ENCODE results near the gene CHST2.

Gene CHST2

GRCh38 chr3:143132246-143132980 lies 12.8 kb downstream of the CHST2 start:
- Histone ChIP-seq H3K4me1 (no peaks in the 10 kb centered on the region), H3K9me3 (no peaks in the 10 kb centered on the region), H3K27ac (no peak overlapping the region), H3K36me3 (no peaks in the 10 kb centered on the region), H3K27me3 (no peaks in the 10 kb centered on the region), H3K4me3 (no peak overlapping the region)
- DNase-seq = no peak
- no peak for TF ChIP-seq CTCF (IDR thresholded peaks at IDR 0.05)
- intact Hi-C loops (cut with DNase I; ENCODE audit: low total_unique reads) = no loop called here

GRCh38 chr3:143134471-143134870 lies 14.9 kb downstream of the CHST2 start:
- intact Hi-C loops (cut with DNase I; ENCODE audit: low total_unique reads) = no loop called here
- Histone ChIP-seq H3K9me3 (no peaks in the 10 kb centered on the region), H3K4me3 (no peak overlapping the region), H3K27ac (no peak overlapping the region), H3K27me3 (no peaks in the 10 kb centered on the region), H3K36me3 (no peaks in the 10 kb centered on the region), H3K4me1 (no peaks in the 10 kb centered on the region)
- DNase-seq = no peak
- no peak for TF ChIP-seq CTCF (IDR thresholded peaks at IDR 0.05)

GRCh38 chr3:143135150-143135549 lies 15.6 kb downstream of the CHST2 start:
- H3K27me3 ChIP-seq = no peaks in the 10 kb centered on the region
- H3K4me3 ChIP-seq = no peak overlapping the region
- H3K36me3 ChIP-seq = no peaks in the 10 kb centered on the region
- DNase-seq = peak in 1 of 2 donors; percentile 25
- H3K9me3 ChIP-seq = no peaks in the 10 kb centered on the region
- intact Hi-C loops (cut with DNase I; ENCODE audit: low total_unique reads) = no loop called here
- no peak for TF ChIP-seq CTCF (IDR thresholded peaks at IDR 0.05)
- peaks cover 0 to 3% (median 0%) of the 10 kb centered on the region in 4 donors for H3K4me1 ChIP-seq
- H3K27ac ChIP-seq = no peak overlapping the region

GRCh38 chr3:143137435-143138036 lies 18.0 kb downstream of the CHST2 start:
- intact Hi-C loops (cut with DNase I; ENCODE audit: low total_unique reads) = no loop called here
- H3K27ac ChIP-seq = no peak overlapping the region
- no peaks in the 10 kb centered on the region for H3K9me3 ChIP-seq
- no peaks in the 10 kb centered on the region for H3K36me3 ChIP-seq
- DNase-seq = no peak
- no peaks in the 10 kb centered on the region for H3K27me3 ChIP-seq
- no peak overlapping the region for H3K4me3 ChIP-seq
- peaks cover 0 to 3% (median 0%) of the 10 kb centered on the region in 4 donors for H3K4me1 ChIP-seq
- TF ChIP-seq CTCF (IDR thresholded peaks at IDR 0.05) = no peak

GRCh38 chr3:143138953-143139352 lies 19.4 kb downstream of the CHST2 start:
- Histone ChIP-seq H3K9me3 (no peaks in the 10 kb centered on the region), H3K4me3 (no peak overlapping the region), H3K27ac (no peak overlapping the region), H3K36me3 (no peaks in the 10 kb centered on the region), H3K27me3 (no peaks in the 10 kb centered on the region), H3K4me1 (peaks cover 0 to 3% (median 0%) of the 10 kb centered on the region in 4 donors)
- TF ChIP-seq CTCF (IDR thresholded peaks at IDR 0.05) = no peak
- intact Hi-C loops (cut with DNase I; ENCODE audit: low total_unique reads) = no loop called here
- no peak for DNase-seq
